ENCODE measurements around the gene DSCAML1. TPM values are rescaled to one million over a fixed set of nuclear protein-coding genes. Genes with fewer than 3 reads are reported as not detected.

Gene DSCAML1
- total RNA-seq, 6 donors from 2014 or later = 0.30 to 3.1 (median 1.3) TPM

DNA sequence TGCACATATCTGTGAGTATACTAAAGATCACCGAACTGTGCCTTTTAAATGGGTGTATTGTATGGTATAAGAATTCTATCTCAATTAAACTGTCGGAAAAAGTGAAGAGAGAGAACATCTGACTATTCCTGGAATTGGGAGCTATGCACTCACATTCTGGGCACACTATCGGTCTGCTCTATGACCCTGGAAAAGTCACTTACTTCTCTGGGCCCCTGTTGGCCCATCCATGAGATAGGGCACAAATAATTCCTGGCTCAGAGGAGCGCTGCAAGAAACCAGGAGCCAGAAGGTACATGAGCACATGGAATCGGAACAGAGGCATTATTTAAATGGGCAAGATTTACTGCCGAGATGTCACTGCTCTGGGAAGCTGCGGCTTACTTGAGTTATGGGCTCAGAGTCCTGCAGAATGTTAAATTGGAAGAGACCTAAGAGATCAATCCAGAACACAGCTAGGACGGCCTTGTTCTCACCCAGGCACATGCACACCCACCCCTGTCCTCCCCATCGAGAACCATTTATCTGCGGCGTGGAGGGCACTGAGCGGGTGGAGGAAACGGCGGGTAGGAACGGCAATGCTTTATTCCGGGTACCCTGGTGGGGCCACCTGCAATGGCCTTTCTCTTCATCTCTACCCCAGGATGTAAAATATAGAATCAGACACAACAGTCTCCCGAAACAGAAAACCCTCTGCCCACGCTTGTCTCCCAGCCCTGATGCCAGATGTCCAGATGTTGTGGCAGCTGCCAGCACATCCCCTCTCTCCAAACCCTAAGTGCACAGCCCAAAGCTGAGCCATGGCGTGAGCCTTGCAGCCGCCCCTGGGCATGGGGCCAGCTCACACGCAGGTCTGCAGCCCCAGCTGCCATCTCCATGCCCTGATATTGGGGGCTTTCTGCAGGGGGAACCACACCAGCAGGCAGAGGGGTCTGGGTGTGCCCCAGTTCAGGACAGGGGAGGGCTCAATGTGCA, 142.4 kb downstream of the DSCAML1 start:
- no peaks in the 10 kb centered on the region for H3K27me3 ChIP-seq
- no peak for TF ChIP-seq POLR2A (IDR thresholded peaks at IDR 0.05)
- TF ChIP-seq POLR2AphosphoS5 (IDR thresholded peaks at IDR 0.05) = no peak
- no peak for TF ChIP-seq EP300 (IDR thresholded peaks at IDR 0.05)
- TF ChIP-seq, protein P1, sequence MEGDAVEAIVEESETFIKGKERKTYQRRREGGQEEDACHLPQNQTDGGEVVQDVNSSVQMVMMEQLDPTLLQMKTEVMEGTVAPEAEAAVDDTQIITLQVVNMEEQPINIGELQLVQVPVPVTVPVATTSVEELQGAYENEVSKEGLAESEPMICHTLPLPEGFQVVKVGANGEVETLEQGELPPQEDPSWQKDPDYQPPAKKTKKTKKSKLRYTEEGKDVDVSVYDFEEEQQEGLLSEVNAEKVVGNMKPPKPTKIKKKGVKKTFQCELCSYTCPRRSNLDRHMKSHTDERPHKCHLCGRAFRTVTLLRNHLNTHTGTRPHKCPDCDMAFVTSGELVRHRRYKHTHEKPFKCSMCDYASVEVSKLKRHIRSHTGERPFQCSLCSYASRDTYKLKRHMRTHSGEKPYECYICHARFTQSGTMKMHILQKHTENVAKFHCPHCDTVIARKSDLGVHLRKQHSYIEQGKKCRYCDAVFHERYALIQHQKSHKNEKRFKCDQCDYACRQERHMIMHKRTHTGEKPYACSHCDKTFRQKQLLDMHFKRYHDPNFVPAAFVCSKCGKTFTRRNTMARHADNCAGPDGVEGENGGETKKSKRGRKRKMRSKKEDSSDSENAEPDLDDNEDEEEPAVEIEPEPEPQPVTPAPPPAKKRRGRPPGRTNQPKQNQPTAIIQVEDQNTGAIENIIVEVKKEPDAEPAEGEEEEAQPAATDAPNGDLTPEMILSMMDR (IDR thresholded peaks at IDR 0.05) = no peak
- 91 to 95% methylated on average over 18 to 21 of the region's 21 CpGs for WGBS, 2 donors
- H3K27ac ChIP-seq = no peak overlapping the region
- DNase-seq = no peak
- no peak for ATAC-seq (ENCODE audit: low FRiP score in 2 of 2)
- H3K4me1 ChIP-seq = no peaks in the 10 kb centered on the region
- no peaks in the 10 kb centered on the region for H3K9me3 ChIP-seq
- no peak overlapping the region for H3K4me3 ChIP-seq
- H3K36me3 ChIP-seq = no peaks in the 10 kb centered on the region

DNA sequence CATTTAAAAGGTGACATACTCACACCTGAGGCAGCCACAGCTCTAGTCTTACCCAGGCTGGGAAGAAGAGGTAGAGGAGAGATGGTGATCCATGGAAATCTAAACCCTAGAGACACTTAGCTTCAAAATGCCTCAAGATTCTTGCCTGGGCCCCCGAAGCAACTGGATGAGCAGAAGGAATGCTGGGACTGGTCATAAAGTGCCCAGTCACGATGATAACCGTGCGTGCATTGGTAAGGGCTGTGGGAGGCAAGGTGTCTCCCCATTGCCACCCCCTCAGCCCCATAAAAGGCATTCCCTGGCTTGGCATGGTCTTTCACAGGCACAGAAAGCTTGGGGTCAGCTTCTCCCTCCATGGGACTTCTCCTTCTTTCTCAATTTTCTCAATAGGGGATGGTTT, 144.5 kb downstream of the DSCAML1 start:
- Histone ChIP-seq H3K36me3 (no peaks in the 10 kb centered on the region), H3K4me1 (no peaks in the 10 kb centered on the region), H3K27ac (no peak overlapping the region), H3K27me3 (no peaks in the 10 kb centered on the region), H3K9me3 (no peaks in the 10 kb centered on the region), H3K4me3 (no peak overlapping the region)
- ATAC-seq (ENCODE audit: low FRiP score in 2 of 2) (no peak), DNase-seq (no peak)
- WGBS, 2 donors = 88 to 92% methylated on average over 4 of the region's 4 CpGs
- TF ChIP-seq EP300 (IDR thresholded peaks at IDR 0.05) (no peak), POLR2A (IDR thresholded peaks at IDR 0.05) (no peak)
- TF ChIP-seq, protein P1 (IDR thresholded peaks at IDR 0.05) = no peak

DNA sequence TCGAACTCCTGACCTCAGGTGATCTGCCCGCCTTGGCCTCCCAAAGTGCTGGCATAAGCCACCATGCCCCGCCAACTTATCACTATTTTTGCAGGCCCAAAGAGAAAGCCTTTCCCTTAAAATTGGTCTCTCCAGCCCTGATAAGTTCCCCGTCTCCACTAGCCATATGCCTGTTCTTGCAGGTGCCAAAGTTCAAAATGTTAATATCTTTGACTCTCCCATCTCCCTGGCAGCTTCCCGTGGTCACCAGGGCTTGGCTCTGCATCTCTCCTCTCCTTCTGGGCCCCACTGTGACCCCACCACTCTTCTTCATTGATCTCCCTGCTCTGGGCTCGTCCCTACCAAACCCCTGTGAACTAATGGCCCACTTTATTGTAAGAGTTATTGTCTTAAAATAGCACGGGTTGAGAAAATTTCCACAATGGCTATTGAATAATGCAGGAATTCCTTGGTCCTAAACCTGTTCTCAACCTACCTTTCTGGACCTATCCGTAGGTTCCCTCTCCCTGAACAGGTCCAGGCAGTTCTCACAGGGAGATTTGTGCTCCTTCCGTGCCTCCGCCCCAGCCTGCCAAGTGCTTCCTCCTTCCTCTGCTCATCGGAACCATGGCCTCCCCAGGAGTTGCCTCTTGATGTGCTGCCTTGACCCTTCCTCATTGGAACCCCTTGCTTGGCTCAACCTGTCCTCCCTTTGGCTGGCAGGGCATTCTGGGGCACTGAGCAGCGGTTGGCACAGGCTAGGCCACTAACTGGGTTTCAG, 147.5 kb downstream of the DSCAML1 start:
- H3K9me3 ChIP-seq = no peaks in the 10 kb centered on the region
- no peak overlapping the region for H3K27ac ChIP-seq
- TF ChIP-seq POLR2AphosphoS5 (IDR thresholded peaks at IDR 0.05) = no peak
- ATAC-seq (ENCODE audit: low FRiP score in 2 of 2) = no peak
- no peaks in the 10 kb centered on the region for H3K27me3 ChIP-seq
- 87 to 90% methylated on average over 11 to 12 of the region's 12 CpGs for WGBS, 2 donors
- DNase-seq = no peak
- H3K36me3 ChIP-seq = no peaks in the 10 kb centered on the region
- H3K4me3 ChIP-seq = no peak overlapping the region
- H3K4me1 ChIP-seq = no peaks in the 10 kb centered on the region

DNA sequence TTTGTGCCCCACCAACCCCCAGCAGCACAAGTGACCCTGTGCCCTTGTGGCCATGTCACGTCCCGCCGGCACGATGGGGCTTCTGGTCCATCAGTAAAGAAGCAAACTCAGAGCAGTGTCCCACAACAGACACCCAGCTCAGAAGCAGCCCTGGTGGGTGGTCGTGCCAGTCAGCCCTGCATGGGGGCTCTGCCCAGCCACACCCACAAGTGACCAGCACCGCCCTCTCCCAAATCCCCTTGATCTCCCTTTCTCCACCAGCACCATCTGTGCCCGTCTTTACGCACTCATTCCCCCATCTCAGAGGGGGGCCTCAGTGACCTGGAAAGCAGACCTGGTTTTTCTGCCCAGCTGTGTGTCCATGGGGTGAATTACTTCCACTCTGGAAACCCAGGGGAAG, 149.1 kb downstream of the DSCAML1 start:
- H3K36me3 ChIP-seq = no peaks in the 10 kb centered on the region
- WGBS, 2 donors = 82 to 89% methylated on average over 8 of the region's 8 CpGs
- DNase-seq (no peak), ATAC-seq (ENCODE audit: low FRiP score in 2 of 2) (no peak)
- H3K27me3 ChIP-seq = no peaks in the 10 kb centered on the region
- H3K4me1 ChIP-seq = no peaks in the 10 kb centered on the region
- TF ChIP-seq, protein P1 (IDR thresholded peaks at IDR 0.05) = no peak
- TF ChIP-seq POLR2A (IDR thresholded peaks at IDR 0.05) = no peak
- no peak for TF ChIP-seq EP300 (IDR thresholded peaks at IDR 0.05)
- no peak for TF ChIP-seq POLR2AphosphoS5 (IDR thresholded peaks at IDR 0.05)
- H3K9me3 ChIP-seq = no peaks in the 10 kb centered on the region
- H3K27ac ChIP-seq = no peak overlapping the region
- no peak overlapping the region for H3K4me3 ChIP-seq

DNA sequence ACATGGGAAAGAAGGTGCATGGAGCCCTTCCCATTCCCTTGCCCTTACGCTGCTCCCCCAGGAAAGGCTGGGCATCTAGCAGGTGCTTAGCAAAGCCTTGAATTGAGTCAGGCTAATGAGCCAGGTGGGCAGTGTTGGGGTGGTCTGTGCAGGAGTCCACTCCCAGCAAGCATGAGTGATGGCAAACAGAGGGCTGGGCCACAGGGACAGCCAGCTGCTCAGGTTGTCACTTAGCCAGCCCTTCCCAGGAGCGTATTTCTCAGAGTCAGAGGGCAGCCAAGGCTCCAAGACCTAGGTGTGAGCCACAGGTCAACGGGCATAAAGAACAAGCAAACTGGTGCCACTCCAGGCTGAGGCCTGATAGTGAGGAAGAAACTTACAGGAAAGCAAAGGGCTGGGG, 149.8 kb downstream of the DSCAML1 start:
- H3K4me3 ChIP-seq = no peak overlapping the region
- H3K9me3 ChIP-seq = no peaks in the 10 kb centered on the region
- TF ChIP-seq POLR2AphosphoS5 (IDR thresholded peaks at IDR 0.05) (no peak), POLR2A (IDR thresholded peaks at IDR 0.05) (no peak), EP300 (IDR thresholded peaks at IDR 0.05) (no peak)
- TF ChIP-seq, protein P1 (IDR thresholded peaks at IDR 0.05) = no peak
- H3K4me1 ChIP-seq = no peaks in the 10 kb centered on the region
- DNase-seq (no peak), ATAC-seq (ENCODE audit: low FRiP score in 2 of 2) (no peak)
- no peak overlapping the region for H3K27ac ChIP-seq
- no peaks in the 10 kb centered on the region for H3K36me3 ChIP-seq
- WGBS, 2 donors = 88 to 89% methylated on average over 3 of the region's 3 CpGs
- H3K27me3 ChIP-seq = no peaks in the 10 kb centered on the region

Data from upper lobe of left lung (tissue), 6 donors.